Cardiac fibroblast (primary cell): ENCODE results near the gene NECAB3.

Experiments
- DNase-seq, 2 donors: peaks; one replicate each; pipeline versions ENCODE4 v3.0.0 to v3.0.0-alpha.2; 2010; ENCODE audit warnings: low read depth in 2 of 2
- H3K4me3 ChIP-seq, 2 donors: replicated peaks in 1 of 2; 1 replicate in 1 of 2; 2 replicates in 1 of 2; pipeline ENCODE4 v1.5.1; 2011; ENCODE audit warnings: low read depth in 2 of 2, low read length in 2 of 2, mild to moderate bottlenecking in 2 of 2, moderate library complexity in 1 of 2
- CTCF ChIP-seq: IDR thresholded peaks from one replicate; pipeline ENCODE4 v1.5.1; 2011; ENCODE audit warnings: low read depth, mild to moderate bottlenecking, low read length, inconsistent platforms

The NECAB3 gene

GRCh38 chr20:33658510-33658909 lies 15.7 kb downstream of the NECAB3 start:
- DNase-seq: no peak
- TF ChIP-seq CTCF: no peak
- H3K4me3 ChIP-seq: no peak overlapping the region

GRCh38 chr20:33657704-33658095 lies 16.5 kb downstream of the NECAB3 start:
- DNase-seq: no peak
- no peak overlapping the region for H3K4me3 ChIP-seq

GRCh38 chr20:33656783-33657703 lies 17.2 kb downstream of the NECAB3 start:
- no peak for TF ChIP-seq CTCF
- no peak overlapping the region for H3K4me3 ChIP-seq
- DNase-seq: no peak

More at GRCh38 chr20:33657704-33658095, 16.5 kb downstream of the NECAB3 start:
- TF ChIP-seq CTCF: no peak

- no peak overlapping the region for H3K4me3 ChIP-seq
- DNase-seq: no peak
- no peak for TF ChIP-seq CTCF
These were observed 18.0 kb downstream of the NECAB3 start for GRCh38 chr20:33656010-33656782.

GRCh38 chr20:33655164-33655563 lies 19.1 kb downstream of the NECAB3 start:
- DNase-seq: no peak
- H3K4me3 ChIP-seq: no peak overlapping the region
- no peak for TF ChIP-seq CTCF

- no peak for DNase-seq
- TF ChIP-seq CTCF: no peak
- H3K4me3 ChIP-seq: no peak overlapping the region
These were observed 19.5 kb downstream of the NECAB3 start for GRCh38 chr20:33654680-33655161.
